GM21529 (cell line): ENCODE measurements around the gene MYL4.
"Not testable (repeated sequence)": the region's sequence is repeated elsewhere in the genome, so short reads cannot be mapped to it uniquely, and the experiment has no call there.

ENCODE experiments used
- ATAC-seq: cut with Tn5 transposase; IDR thresholded peaks from one replicate; pipeline ENCODE4 v1.9.1; 2021; ENCODE audit not compliant: unreplicated experiment

Gene MYL4

DNA sequence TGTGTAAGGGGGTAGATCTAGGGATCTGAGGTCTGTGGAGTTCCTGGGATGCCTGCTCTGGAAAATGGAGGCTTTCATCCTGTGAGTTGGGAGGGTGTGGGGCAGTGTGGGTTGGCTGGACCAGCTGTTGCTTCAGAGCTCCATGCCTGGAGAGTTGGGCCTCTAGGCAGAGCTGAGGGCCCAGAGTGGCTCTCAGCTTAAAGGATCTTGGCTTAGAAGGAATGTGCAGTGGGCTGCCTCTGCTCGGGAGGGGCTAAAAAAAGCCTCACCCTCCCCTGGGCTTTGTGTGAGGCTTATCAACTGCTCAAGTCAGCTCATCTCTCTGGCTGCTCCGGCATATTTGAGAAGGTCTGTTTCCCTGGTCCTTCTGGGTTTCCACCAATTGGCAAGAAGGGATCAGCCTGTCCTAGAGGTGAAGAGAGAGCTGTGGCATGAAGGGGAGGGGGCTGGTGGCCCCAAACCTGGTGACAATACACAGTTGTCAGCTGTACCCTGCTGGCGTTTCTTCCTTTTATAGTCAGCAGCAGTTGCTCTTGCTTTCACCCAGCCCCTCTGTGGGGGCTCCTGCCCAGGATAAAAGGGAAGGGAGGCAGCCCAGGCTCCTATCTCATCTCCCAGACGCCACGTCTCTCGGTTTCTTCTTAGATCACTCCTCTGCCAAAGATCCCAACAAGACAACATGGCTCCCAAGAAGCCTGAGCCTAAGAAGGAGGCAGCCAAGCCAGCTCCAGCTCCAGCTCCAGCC is at the start of gene MYL4:
TSS of gene MYL4 (plus strand) at position 605 of the 745 bp plus-strand sequence. CDS start at position 680, 75 bp downstream.
- no peak for ATAC-seq

DNA sequence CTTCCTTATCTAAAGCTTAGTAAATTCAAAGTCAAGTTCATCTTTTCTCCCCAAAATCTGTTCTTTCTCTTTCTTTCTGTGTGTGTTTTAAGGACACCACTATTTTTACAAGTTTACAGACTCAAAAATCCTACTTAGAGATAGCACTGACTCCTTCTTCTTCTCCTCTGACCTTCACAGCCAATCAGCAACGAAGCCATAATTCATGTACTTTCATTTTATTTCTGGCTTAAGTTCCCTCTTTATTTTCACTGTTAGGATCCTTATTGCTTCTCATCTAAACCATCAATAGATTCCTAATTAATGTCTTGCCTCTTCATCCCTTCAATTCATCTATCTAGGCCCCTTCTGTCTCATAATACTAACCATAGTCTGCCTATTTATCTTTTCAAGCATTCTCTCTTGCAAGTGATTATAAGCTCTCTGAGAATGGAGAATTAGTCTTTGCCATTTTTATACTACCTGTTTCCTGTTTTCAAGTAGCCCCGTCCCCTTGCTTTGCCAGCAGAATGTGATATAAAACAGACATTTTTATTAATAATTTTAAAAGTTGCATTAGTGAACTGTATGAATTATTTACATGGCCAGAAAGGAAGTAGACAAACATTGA is 47.0 kb upstream of the MYL4 start:
- no peak for ATAC-seq

DNA sequence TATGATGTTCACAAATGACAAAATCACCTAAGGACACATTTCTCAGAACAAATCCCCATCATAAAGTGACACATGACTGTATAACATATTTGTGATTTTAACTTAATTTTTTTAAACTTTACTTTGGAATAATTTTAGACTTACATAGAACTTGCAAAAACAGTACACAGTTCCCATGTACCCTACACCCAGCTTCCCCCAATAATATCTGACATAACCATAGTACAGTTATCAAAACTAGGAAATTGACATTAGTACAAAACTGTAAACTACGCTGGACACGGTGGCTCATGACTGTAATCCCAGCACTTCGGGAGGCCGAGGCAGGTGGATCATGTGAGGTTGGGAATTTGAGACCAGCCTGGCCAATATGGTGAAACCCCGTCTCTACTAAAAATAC is 44.9 kb upstream of the MYL4 start:
- no peak for ATAC-seq

DNA sequence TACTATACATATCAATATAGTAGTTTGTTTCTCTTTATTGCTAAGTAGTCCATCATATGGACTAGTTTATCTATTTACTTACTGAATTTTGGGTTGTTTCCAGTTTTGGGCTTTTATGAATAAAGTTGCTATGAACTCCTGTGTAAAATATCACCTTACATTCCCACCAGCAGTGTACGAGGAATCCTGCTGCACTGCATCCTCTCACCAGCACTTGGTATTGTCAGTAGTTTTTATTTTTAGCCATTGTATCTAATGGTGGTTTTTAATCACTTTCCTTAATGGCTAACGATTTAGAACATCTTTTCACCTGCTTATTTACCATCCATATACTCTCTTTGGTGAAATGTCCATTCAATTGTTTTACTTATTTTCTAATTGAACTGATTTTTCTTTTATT is 44.0 kb upstream of the MYL4 start:
- ATAC-seq = no peak

DNA sequence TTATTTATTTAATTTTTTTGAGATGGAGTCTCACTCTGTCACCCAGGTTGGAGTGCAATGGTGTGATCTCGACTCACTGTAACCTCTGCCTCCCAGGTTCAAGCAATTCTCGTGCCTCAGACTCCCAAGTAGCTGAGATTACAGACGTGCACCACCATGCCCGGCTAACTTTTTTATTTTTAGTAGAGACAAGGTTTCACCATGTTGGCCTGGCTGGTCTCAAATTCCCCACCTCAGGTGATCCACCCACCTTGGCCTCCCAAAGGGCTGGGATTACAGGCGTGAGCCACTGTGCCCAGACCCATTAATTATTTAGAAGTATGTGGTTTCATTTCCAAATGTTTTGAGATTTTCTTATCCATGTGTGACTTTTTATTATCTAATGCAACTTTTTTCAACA is 42.3 kb upstream of the MYL4 start:
- ATAC-seq = not testable (repeated sequence)

DNA sequence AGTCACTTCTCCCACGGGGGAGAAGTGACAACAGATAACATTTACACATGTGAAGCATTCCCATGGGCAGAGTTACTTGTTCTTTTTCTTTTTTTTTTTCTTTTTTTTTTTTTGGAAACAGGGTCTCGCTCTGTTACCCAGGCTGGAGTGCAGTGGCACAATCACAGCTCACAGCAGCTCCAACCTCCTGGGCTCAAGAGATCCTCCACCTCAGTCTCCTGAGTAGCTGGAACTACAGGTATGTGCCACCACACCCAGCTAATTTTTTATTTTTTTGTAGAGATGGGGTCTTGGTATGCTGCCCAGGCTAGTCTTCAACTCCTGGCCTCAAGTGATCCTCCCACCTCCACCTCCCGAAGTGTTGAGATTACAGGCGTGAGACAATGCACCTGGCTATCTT is 40.3 kb upstream of the MYL4 start:
- ATAC-seq = not testable (repeated sequence)

DNA sequence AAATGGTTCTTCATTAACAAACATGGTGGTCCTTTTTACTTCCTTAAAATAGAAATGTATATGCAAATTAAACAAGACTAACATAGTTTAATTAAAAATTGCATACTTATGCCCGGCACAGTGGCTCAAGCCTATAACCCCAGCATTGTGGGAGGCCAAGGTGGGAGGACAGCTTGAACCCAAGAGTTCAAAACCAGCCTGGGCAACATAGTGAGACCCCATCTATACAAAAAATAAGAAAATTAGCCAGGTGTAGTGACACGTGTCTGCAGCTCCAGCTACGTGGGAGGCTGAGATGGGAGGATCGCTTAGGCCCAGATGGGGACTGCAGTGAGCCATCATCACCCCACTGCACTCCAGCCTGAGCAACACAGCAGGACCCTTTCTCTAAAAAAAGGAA is 38.4 kb upstream of the MYL4 start:
- ATAC-seq = no peak

DNA sequence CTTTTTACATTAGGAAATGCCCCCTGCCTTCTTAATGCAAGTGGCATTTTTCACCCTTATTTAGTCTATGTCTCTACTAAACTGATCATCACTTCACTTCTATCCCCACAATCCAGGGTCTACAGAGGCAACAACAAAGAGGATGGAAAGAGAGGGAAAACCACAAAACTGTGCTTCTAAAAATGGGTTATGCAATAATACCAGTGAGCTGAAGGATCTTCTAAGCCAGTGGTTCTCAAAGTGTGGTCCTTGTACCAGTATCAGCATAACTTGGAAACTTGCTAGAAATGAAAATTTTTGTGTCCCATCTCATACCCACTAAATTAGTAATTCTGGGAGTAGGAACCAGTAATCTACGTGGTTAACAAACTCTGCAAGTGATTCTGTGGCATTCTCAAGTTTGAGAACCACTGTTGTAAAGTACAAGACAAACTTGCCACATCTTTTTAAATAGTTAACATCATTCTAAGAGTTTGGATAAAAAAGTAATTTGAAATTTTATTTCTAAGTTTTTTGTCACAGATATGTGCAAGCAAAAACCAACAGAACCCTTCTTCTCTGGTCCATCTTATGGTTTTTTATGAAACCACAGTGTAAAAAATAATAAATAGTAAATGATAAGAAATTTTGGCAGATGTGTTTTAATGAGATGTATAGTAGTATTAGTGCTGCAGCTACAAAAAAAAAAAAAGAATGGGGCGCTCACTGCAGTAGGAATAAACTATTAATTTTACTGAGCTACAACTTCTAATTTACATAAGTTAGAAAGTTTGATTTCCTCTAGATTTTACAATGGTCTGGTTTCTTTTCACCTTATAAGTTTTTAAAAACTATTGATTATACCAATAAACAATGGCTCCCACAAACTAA is 36.2 kb upstream of the MYL4 start:
- ATAC-seq = no peak

DNA sequence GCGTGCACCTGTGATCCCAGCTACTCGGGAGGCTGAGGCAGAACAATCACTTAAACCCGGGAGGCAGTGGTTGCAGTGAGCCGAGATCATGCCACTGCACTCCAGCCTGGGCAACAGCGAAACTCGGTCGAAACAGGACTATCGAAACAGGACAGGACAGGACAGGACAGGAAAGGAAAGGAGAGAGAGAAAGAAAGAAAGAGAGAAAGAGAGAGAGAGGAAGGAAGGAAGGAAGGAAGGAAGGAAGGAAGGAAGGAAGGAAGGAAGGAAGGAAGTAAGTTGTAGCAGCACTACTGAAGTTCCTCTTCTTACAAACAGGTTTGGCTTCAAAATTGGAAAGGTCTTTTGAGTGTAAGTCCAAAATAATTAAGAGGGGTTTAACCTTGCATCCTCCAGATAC is 34.3 kb upstream of the MYL4 start:
- not testable (repeated sequence) for ATAC-seq

DNA sequence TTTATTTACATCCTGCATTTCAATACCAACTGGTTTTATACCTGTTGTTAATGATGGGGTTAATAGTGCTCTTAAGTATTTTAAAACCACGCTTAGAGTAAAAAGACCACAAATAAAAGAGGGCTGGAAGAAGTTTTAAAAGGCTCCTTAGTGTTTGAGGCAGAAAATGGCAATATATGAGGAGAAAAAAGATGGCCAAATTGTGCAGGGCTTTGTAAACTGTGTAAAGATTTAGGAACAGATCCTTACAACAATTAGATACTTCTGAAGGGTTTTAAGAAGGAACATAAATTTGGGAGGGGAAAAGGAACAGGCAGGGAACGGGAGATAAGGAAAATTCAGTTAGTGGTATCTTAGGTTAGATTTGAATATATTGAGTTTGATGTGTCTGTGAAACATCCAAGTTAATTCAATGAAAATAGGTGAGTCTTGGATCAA is 32.7 kb upstream of the MYL4 start:
- no peak for ATAC-seq

DNA sequence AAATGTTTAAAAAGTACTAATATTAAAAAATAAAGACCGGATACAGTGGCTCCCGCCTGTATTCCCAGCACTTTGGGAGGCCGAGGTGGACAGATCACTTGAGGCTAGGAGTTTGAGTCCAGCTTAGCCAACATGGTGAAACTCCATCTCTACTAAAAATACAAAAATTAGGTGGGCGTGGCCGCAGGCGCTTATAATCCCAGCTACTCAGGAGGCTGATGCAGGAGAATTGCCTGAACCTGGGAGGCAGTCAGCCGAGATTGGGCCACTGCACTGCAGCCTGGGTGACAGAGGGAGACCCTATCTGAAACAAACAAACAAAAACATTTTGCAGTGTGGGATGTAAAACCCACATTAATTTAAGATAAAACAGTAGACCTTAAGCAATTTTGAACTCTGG is 31.9 kb upstream of the MYL4 start:
- ATAC-seq = no peak

DNA sequence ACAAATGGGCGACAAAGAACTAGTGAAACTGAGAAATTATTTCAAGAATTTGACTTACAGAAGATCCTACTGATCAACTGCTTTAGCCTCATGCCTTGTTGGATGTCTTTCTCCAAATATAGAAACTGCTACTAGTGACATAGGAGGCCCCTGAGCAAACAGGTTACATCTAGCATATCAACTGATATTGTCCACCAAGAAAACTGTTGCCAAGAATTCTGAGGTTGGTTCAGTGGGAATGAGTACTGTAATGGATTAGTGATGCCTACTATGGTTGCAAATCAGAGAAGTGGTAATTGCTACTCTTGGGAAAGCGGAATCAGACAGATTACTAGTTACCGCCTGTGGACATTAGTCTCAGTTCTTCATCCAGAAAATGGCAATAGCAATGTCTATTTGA is 30.0 kb upstream of the MYL4 start:
- ATAC-seq = no peak

DNA sequence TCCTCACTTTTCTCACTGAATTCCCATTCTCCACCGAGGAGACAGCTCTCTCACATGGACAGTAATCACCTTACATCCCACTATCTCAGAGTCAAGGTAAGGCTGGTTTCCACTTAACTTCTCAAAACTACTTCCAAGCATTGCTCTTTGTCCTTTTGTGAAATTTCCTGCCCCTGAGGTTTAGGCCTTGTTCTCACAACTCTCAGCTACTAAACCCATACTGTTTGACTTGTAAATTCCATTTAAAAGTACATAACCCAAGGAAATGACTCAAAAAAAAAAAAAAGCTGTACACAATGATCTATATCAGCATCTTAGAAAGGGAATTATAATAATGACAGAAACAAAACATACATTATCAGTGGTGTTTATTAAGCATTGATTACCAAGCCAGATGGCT is 28.8 kb upstream of the MYL4 start:
- ATAC-seq = no peak

DNA sequence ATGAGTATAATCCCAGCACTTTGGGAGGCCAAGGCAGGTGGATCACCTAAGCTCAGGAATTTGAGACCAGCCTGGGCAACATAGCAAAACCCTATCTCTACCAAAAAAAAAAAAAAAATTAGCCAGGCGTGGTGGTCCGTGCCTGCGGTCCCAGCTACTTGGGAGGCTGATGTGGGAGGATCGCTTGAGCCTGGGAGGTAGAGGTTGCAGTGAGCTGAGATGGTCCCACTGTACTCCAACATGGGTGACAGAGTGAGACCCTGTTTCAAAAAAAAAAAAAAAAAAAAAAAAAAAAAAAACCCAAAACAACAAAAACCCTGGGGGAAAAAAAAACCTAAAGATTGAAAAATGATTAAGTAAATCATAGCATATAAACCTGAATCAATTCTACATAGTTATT is 28.2 kb upstream of the MYL4 start:
- not testable (repeated sequence) for ATAC-seq

DNA sequence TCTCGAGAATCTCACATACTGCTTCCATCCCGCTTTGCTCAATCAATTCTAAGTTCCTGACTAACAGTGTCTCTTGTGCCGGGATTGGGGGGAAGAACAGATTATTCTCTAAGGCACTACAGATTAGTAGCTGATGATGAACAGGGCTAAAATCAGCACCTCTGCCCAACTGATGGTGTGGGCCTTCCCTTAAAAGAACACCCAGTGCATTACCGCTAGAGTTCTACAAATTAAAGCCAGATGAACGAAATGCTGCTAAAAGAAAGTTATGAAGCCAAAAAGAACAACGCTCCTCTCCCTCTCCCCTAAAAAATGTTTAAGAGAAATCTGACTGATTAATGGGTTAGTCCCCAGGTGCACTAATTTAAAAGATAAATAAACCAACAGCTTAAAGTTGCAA is 24.5 kb upstream of the MYL4 start:
- no peak for ATAC-seq

DNA sequence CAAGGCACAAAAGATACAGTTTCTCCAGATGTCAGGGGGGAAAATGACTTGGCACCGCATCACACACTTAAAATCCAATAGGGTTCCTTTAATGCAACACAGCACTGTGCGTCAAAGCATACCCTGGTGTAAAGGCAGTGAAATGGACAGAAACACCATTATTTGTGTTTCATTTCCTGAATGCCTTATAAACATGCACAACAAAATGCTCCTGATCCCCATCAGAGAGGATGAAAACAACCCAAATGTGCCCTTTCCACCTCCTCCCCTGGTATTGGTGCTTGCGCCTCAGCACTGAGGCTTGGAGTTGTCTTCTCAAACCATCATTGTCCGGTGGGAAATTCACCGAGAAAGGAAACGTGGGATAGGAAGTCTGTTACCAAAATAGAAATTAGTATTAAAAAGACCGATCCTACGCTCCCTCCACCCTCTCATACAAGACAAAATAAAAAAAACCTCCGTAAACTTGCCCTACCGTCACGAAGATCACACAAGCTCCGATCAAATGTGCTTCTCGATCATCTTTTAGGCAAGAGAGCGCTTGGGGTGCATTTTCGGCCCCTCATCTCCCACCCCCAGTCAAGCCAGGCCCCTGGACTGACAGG is 20.8 kb upstream of the MYL4 start:
- no peak for ATAC-seq

DNA sequence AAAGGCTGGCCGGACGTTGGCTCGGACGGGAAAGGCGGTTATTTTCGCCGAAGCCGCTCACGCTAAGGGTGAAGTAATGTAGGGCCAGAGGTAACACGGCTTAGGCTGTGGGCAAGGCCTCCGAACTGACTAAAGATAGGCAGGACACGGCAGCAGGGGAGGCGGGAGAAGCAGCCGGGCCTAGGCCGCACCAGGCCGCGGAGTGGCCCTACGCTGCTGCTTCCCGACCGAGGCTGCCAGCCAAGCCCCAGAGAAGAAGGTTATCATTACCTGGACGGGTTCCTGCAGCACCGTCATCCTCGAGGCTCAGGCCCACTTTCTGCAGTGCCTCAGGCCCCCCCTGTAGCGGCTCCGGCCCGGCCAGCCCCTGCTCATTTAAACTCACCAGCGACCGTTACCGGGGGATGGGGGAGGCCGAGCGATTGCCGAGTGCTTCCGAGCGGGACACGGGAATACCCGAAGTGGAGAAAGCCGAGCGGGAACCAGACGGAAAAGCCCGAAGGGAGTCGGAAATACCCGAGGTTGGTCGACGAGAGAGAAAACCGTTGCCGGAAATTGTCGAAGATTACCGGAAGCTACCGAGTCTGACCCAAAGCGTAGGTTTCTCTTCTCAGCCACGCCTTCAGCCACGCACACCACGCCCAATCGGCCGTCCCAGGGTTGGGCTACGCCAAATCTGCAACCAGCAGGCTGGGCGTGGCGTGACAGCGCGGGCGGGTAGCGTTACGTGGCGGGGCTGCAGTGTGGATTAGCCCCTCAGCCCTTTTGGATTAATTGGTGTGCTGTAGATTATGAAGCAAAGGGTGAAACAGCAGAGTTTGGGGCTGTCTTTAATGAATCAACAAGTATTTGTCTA is 20.0 kb upstream of the MYL4 start, which contains the start of gene CDC27:
TSS of gene CDC27 (minus strand) at position 420 of the 856 bp plus-strand sequence. CDS start at position 297, 123 bp downstream.
- ATAC-seq = peak; percentile 91

DNA sequence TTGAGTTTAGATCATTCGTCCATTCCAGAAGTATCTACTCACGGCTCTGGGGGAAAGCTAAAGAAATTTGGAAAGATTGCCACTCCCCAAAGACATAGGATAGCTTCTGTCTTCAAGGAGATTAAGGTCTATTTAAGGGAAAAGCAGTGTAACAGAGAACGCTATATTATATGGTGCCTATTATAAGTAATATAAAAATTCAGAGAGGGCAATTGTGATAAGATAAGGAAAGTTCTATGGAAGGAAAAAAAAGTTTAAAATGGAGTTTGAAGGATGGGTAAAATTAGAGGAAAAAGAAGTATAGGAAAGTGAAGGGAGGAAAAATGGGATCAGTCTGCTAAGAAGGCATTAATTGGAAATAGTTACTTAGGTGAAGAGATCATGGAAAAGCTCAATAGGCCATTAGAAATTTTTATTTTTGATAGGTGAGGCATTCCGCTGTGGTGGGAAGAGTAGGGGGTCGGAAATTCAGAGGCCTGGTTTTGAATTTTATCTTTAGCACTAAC is 19.4 kb upstream of the MYL4 start:
- ATAC-seq = peak; percentile 1

DNA sequence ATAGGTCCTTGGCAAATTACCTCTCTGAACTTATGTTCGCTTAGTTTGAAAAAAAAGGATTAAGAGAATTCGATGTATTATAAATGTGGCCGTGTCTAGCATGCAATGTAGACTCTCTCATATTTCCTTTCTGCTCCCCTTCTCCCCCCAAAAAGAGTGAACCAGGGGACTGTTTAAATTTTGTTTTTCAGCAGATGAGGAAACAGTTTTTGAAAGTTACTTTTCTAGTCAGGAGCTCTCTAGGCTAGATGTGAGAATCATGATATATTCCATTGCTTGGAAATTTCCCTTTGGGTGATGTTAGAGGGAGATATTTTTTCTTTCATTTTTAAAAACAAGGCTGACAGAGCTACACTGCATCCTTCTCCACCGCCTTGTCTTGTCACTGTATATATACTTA is 18.9 kb upstream of the MYL4 start:
- no peak for ATAC-seq

DNA sequence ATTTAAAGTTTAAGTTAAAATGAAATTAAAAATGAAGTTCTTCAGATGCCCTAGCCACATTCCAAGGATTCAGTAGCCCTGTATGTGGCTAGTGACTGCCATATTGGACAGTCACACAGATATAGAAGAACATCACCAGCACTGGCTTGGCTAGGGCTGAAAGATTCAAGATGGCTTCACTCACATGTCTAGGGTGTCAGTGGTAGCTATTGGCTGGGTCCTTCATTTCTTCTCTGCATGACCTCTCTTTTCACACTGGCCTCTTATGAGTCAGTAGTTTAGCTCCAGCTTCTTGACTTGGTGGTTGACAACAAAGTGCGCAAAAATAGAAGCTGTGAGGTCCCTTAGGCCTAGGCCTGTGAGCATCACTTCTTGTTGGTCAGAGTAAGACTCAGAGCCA is 18.4 kb upstream of the MYL4 start:
- no peak for ATAC-seq
